SU-DHL-6 (cell line): ENCODE results near the gene MXI1.

Source experiments
- EZH2phosphoT487 ChIP-seq: fragments of 200-600 bp; sonication (generic), shearing (Covaris generic); conservative IDR thresholded peaks from 2 replicates; pipeline ENCODE4 v1.6.1; 2018; ENCODE audit warnings: mild to moderate bottlenecking, antibody characterized with exemption, low read length, moderate library complexity, mixed read lengths
- TF ChIP-seq, protein P1 (sequence below): fragments of 200-600 bp; sonication (generic); IDR thresholded peaks from one replicate; pipeline ENCODE4 v1.5.1; 2017; ENCODE audit warnings: antibody characterized with exemption, mild to moderate bottlenecking, low read length, moderate library complexity; ENCODE audit not compliant: insufficient read depth, poor library complexity, severe bottlenecking

DNA sequence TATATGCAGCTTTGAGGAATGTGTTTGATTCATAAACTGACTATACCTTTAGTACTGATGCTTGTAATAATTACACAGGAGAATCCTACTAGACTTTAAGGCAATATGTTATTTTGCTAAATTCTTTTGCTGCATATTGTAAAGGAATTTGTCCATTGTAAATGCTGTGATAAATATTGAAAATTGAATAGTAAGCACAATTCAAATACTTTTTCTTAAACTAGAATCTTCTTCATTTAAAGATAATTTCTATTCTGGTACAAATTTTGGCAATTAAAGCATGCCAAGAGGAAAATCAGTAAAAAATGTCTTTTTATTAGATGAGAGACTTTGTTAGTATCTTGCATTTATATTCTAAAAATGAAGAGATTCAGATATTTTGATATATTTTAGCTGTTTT, 51.9 kb downstream of the MXI1 start:
- TF ChIP-seq, protein P1, sequence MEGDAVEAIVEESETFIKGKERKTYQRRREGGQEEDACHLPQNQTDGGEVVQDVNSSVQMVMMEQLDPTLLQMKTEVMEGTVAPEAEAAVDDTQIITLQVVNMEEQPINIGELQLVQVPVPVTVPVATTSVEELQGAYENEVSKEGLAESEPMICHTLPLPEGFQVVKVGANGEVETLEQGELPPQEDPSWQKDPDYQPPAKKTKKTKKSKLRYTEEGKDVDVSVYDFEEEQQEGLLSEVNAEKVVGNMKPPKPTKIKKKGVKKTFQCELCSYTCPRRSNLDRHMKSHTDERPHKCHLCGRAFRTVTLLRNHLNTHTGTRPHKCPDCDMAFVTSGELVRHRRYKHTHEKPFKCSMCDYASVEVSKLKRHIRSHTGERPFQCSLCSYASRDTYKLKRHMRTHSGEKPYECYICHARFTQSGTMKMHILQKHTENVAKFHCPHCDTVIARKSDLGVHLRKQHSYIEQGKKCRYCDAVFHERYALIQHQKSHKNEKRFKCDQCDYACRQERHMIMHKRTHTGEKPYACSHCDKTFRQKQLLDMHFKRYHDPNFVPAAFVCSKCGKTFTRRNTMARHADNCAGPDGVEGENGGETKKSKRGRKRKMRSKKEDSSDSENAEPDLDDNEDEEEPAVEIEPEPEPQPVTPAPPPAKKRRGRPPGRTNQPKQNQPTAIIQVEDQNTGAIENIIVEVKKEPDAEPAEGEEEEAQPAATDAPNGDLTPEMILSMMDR: no peak
- no peak for TF ChIP-seq EZH2phosphoT487
